ENCODE measurements around the gene ASTN2. TPM values are rescaled to one million over a fixed set of nuclear protein-coding genes. Genes with fewer than 3 reads are reported as not detected.

The ASTN2 gene
- polyA plus RNA-seq, 3 donors from 2014 or later, result 1.7 to 4.5 (median 2.2) TPM

DNA sequence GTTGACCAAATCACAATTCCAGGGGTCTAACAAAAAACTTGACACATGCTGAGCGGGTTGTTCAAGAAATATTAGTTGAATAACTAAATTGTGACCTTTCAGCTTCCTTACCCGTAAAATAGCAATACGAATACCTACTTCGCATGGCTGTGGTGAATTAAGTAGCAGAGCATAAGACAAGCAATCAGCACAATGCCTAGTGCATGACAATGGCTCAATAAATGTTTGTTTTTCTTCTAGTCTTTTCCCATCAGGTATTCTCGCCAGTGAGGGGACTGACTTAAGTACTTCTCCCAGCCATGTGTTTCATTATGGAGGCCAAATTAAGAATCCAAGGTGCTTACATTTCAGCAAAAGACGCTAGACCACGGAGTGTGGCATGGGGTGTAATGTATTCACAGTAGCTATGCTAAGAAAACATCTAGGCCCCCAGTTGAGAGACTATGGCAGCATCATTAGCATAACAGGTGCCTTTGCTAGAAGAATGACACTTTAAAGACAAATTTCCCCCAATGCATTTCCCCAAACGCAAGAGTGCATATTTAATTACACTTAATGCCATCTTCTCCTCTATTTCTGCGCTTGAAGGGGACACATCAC is 145.9 kb downstream of the ASTN2 start:
- H3K27ac Mint-ChIP-seq, result no peak overlapping the region
- no peak for DNase-seq
- peaks cover 0 to 18% (median 2%) of the 10 kb centered on the region in 3 donors for H3K27me3 Mint-ChIP-seq (ENCODE audit: low read depth in 3 of 3)
- H3K9me3 Mint-ChIP-seq, result peaks cover 0 to 30% (median 3%) of the 10 kb centered on the region in 6 donors
- H3K4me3 Mint-ChIP-seq, result no peak overlapping the region
- H3K4me1 Mint-ChIP-seq, result no peaks in the 10 kb centered on the region
- no peaks in the 10 kb centered on the region for H3K36me3 Mint-ChIP-seq

DNA sequence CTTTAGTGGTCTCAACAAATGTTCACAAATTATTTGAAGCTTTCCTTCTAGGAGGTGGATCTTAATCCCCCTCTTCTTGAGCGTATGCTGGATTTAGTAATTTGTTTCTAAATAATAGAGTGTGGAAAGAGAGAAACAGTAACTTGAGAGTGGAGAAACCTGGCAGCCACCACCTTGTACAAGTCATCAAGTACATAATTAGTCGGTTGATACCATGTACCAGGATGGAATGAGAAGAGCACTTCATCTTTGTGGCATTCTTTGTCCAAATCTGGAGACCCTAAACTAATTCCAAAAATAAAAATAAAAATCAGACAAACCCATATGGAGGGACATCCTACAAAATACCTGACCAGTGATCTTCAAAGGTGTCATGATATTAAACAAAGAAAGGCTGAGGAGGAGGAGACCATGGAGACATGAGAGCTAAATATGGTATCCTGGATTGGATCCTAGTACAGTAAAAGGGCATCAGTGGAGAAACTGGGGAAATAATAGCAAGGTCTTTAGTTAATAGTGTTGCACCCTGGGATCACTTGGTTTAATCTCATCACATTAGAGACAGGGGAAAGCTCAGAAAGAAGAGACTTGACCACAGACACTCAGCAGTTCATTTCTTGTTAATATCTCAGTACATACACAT is 147.9 kb downstream of the ASTN2 start:
- H3K4me1 Mint-ChIP-seq, result no peaks in the 10 kb centered on the region
- H3K36me3 Mint-ChIP-seq, result no peaks in the 10 kb centered on the region
- no peak overlapping the region for H3K4me3 Mint-ChIP-seq
- DNase-seq, result no peak
- peaks cover 0 to 14% (median 2%) of the 10 kb centered on the region in 3 donors for H3K27me3 Mint-ChIP-seq (ENCODE audit: low read depth in 3 of 3)
- H3K27ac Mint-ChIP-seq, result no peak overlapping the region
- peaks cover 0 to 27% (median 0%) of the 10 kb centered on the region in 6 donors for H3K9me3 Mint-ChIP-seq

GRCh38 chr9:117265253-117265652 is 149.6 kb downstream of the ASTN2 start:
- H3K4me3 Mint-ChIP-seq, result no peak overlapping the region
- H3K9me3 Mint-ChIP-seq, result peaks cover 0 to 19% (median under 1%) of the 10 kb centered on the region in 6 donors
- H3K36me3 Mint-ChIP-seq, result no peaks in the 10 kb centered on the region
- H3K27me3 Mint-ChIP-seq (ENCODE audit: low read depth in 3 of 3), result peaks cover 0 to 14% (median 2%) of the 10 kb centered on the region in 3 donors
- H3K4me1 Mint-ChIP-seq, result no peaks in the 10 kb centered on the region
- no peak overlapping the region for H3K27ac Mint-ChIP-seq
- DNase-seq, result no peak

DNA sequence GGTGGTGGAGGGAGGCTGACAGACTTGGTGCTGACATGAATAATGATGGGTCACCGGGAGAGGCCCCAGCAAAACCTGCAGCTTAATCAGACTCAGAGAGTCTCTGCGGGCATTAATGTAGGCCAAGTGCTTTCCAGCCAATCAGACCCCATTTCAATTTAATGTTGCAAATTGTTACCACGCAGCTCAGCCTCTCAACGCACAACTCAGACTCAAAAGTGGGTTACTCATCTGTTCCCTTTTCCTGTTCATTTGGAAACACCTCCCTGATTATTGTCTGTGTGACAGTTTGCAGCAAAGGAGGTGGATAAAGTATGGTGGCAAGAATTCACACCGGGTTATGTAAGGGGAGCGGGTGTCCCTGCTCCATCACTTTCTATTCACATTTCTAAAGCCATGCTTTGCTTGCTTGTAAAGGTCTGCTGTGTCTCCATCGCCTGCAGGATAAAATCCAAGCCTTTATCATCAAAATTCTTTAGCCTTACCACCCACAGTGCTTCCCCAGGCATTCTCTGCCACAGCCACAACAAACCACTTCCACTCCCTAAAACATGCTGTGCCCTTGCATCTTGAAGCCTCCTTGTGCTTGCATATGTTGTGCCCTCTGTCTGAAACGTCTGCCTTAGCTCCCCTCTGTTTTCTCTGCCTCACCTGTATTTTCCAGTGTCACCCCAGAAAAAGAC is 156.5 kb downstream of the ASTN2 start:
- H3K9me3 Mint-ChIP-seq, result peaks cover 0 to 21% (median 2%) of the 10 kb centered on the region in 6 donors
- no peaks in the 10 kb centered on the region for H3K36me3 Mint-ChIP-seq
- H3K4me1 Mint-ChIP-seq, result no peaks in the 10 kb centered on the region
- H3K27me3 Mint-ChIP-seq (ENCODE audit: low read depth in 3 of 3), result peaks cover 0 to 7% (median 0%) of the 10 kb centered on the region in 3 donors
- H3K4me3 Mint-ChIP-seq, result no peak overlapping the region
- DNase-seq, result no peak
- no peak overlapping the region for H3K27ac Mint-ChIP-seq

DNA sequence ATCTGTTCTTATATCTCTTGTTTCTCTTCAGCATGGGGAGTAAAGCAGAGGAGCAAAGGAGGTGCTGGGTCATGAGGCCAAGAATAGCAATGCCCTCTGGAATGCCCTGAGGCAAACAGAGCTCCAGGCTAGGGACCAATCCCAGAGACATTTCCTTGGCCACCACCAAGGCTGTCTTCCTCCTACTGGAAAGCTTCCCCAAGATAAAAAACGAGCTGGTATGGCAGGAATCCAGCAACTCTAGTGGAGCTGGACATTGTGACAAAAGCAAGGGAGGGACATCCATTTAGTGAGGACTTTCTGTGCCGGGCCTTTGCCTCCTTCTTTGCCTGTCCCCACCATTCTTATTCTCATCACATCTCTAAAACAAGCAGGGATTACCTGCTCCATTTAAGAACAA is 161.6 kb downstream of the ASTN2 start:
- Mint-ChIP-seq H3K27me3 (ENCODE audit: low read depth in 3 of 3) (peaks cover 0 to 9% (median 0%) of the 10 kb centered on the region in 3 donors), H3K9me3 (peaks cover 0 to 23% (median 2%) of the 10 kb centered on the region in 6 donors), H3K4me1 (no peaks in the 10 kb centered on the region), H3K27ac (no peak overlapping the region), H3K4me3 (no peak overlapping the region), H3K36me3 (no peaks in the 10 kb centered on the region)
- no peak for DNase-seq

- DNase-seq, result no peak
- no peak overlapping the region for H3K4me3 Mint-ChIP-seq
- H3K9me3 Mint-ChIP-seq, result peaks cover 0 to 11% (median 3%) of the 10 kb centered on the region in 6 donors
- H3K27ac Mint-ChIP-seq, result no peak overlapping the region
- peaks cover 0 to 10% (median 0%) of the 10 kb centered on the region in 3 donors for H3K27me3 Mint-ChIP-seq (ENCODE audit: low read depth in 3 of 3)
- no peaks in the 10 kb centered on the region for H3K4me1 Mint-ChIP-seq
- no peaks in the 10 kb centered on the region for H3K36me3 Mint-ChIP-seq
Observed at GRCh38 chr9:117250610-117251215, 164.1 kb downstream of the ASTN2 start.

DNA sequence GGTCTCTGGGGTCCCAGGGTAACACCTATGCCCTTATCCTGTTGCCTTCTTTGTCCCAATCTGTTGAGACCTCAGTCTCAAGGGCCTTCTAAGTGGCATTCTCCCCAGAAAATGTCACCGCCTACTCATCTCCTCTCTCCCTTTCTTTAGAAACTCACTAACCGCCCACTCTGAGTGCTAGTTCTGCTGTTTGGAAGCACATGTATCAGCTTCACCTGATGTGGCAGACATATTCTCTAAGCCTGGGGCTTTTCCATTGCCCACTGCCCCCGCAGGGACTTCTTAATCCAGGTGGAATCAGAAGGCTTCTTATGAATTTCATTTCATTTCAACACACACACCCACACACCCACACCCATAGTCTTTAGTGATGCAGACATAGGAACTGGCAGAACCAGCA is 165.1 kb downstream of the ASTN2 start:
- peaks cover 0 to 11% (median 3%) of the 10 kb centered on the region in 6 donors for H3K9me3 Mint-ChIP-seq
- no peak for DNase-seq

DNA sequence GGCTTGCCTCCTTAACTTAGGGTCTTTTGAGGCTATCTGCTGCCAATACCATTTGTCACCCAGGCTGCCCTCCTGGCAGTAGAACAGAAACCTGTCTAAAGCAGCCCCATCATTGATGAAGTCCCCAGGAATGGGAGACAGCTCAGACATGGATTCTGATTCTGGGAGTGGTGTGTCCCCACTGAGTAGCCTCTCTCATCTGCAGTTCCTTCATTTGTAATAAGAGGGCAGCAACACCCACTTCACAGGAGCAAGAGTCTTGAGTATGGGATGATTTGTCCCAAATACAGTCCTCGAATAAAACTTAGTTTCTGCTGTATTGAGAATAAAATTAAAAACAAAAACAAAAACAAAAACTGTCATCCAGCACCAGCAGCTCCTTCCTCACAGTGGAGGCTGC is 167.6 kb downstream of the ASTN2 start:
- Mint-ChIP-seq H3K4me1 (no peaks in the 10 kb centered on the region), H3K27me3 (ENCODE audit: low read depth in 3 of 3) (peaks cover 0 to 8% (median 0%) of the 10 kb centered on the region in 3 donors), H3K9me3 (peaks cover 0 to 17% (median 2%) of the 10 kb centered on the region in 6 donors), H3K36me3 (no peaks in the 10 kb centered on the region), H3K4me3 (no peak overlapping the region), H3K27ac (no peak overlapping the region)
- DNase-seq, result no peak

More for the DNA sequence above, 165.1 kb downstream of the ASTN2 start:
- Mint-ChIP-seq H3K36me3 (no peaks in the 10 kb centered on the region), H3K4me3 (no peak overlapping the region), H3K27ac (no peak overlapping the region), H3K27me3 (ENCODE audit: low read depth in 3 of 3) (peaks cover 0 to 7% (median 0%) of the 10 kb centered on the region in 3 donors), H3K4me1 (no peaks in the 10 kb centered on the region)

DNA sequence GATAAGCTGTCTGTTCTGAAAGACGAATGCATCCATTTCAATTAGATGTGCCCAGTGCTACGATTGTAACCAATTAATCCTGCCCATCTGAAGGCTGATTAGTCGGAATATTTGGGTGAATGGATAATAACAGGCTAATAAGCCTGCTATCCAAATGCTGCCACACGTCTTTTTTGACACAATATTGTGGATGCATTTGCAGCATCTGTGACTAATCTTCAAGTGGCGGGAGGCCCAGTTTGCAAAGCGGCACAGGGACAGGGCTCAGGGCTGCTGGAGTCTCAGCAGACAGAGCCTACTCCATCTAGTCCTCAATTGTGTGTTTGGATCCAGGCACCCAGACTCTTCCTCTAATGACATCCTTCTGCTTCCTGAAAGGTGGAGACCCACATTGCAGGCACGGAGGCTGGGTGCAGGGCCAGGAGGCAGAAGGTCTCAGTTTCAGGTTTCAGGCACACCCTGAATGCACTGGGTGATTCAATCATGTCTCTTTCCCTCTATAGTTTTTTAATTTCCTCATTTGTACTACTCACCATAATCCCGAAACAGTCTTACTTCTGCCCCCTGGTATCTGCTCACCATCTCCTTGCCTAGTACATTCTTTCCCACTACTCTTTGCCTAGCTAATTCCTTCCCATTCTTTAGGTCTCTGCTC is 169.6 kb downstream of the ASTN2 start:
- Mint-ChIP-seq H3K27me3 (ENCODE audit: low read depth in 3 of 3) (peaks cover 0 to 6% (median 0%) of the 10 kb centered on the region in 3 donors), H3K4me3 (no peak overlapping the region), H3K9me3 (peaks cover 0 to 12% (median 2%) of the 10 kb centered on the region in 6 donors), H3K36me3 (no peaks in the 10 kb centered on the region), H3K27ac (no peak overlapping the region), H3K4me1 (no peaks in the 10 kb centered on the region)
- no peak for DNase-seq

DNA sequence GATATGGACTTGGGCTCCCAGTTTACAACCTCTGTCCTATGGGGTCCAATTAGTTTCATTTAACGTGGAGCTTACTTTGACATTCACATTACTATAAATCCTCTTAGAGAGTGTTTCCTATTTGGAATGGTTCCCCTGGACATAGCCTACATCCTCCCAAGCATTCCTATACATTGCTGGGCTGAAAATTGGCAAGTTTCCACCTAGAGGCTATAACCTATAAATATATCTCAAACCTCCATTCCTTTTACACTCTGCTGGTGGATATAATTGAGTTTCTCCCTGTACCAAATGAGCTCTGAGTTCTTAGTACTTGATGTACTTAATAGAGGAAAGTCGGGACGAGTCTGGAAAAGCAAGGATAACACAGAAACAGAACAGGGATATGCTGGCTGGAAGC is 172.8 kb downstream of the ASTN2 start:
- peaks cover 0 to 2% (median 2%) of the 10 kb centered on the region in 3 donors for H3K27me3 Mint-ChIP-seq (ENCODE audit: low read depth in 3 of 3)
- no peak overlapping the region for H3K27ac Mint-ChIP-seq
- H3K36me3 Mint-ChIP-seq, result no peaks in the 10 kb centered on the region
- H3K9me3 Mint-ChIP-seq, result peaks cover 0 to 20% (median 2%) of the 10 kb centered on the region in 6 donors
- no peaks in the 10 kb centered on the region for H3K4me1 Mint-ChIP-seq
- H3K4me3 Mint-ChIP-seq, result no peak overlapping the region
- no peak for DNase-seq

DNA sequence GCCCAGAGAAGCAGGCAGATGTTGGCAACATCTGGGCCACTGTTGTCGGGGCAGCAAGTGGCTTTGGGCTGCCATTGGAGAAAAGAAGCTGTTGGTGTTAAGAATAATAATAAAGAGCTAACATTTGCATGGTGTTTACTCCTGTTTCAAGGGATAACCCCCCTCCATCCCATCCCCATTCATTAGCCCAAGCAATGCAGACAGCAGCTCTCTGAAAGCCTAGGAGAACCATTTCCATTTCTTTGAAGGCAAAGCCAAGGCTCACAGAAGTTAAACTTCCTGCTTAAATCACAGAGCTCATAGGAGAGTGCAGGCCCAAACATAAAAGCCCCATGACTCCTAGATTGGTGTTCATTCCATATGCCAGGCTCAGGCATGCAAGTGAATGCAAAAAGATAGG is 175.4 kb downstream of the ASTN2 start:
- Mint-ChIP-seq H3K9me3 (peaks cover 0 to 25% (median 0%) of the 10 kb centered on the region in 6 donors), H3K4me1 (no peaks in the 10 kb centered on the region), H3K27ac (no peak overlapping the region), H3K36me3 (no peaks in the 10 kb centered on the region), H3K4me3 (no peak overlapping the region), H3K27me3 (ENCODE audit: low read depth in 3 of 3) (peaks cover 0 to 4% (median 2%) of the 10 kb centered on the region in 3 donors)
- no peak for DNase-seq

DNA sequence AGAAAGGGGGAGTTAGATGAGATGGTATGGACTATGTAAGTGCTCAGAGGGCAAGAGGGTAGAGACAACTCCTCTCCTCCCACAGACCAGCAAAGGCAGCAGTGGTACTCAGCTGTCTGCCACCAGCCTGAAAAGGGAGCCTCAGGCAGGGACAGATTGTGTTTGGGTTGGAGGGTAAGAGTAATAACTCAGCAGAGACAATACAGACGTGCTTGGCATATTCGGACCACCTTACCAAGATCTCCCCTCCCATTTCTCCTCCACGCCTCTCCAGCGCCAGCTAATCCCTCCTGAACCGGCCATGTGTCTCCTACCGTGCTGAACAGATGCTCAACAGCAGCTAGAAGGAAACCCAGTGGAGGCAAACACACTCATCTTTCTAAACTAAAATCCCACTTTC is 180.8 kb downstream of the ASTN2 start:
- H3K36me3 Mint-ChIP-seq, result no peaks in the 10 kb centered on the region
- no peak for DNase-seq
- peaks cover 0 to 28% (median 5%) of the 10 kb centered on the region in 6 donors for H3K9me3 Mint-ChIP-seq

GRCh38 chr9:117233016-117233415 is 181.8 kb downstream of the ASTN2 start:
- no peak for DNase-seq
- Mint-ChIP-seq H3K4me3 (no peak overlapping the region), H3K27me3 (ENCODE audit: low read depth in 3 of 3) (peaks cover 4 to 6% (median 5%) of the 10 kb centered on the region in 3 donors), H3K4me1 (no peaks in the 10 kb centered on the region), H3K9me3 (peaks cover 0 to 32% (median 5%) of the 10 kb centered on the region in 6 donors), H3K36me3 (no peaks in the 10 kb centered on the region), H3K27ac (no peak overlapping the region)

More for the DNA sequence above, 180.8 kb downstream of the ASTN2 start:
- no peak overlapping the region for H3K4me3 Mint-ChIP-seq
- H3K27ac Mint-ChIP-seq, result no peak overlapping the region
- no peaks in the 10 kb centered on the region for H3K4me1 Mint-ChIP-seq
- peaks cover 4 to 6% (median 5%) of the 10 kb centered on the region in 3 donors for H3K27me3 Mint-ChIP-seq (ENCODE audit: low read depth in 3 of 3)

Data from immature natural killer cell (primary cell).